Liver (tissue), 9 donors: ENCODE measurements around the gene MAMDC4. TPM values are rescaled to one million over a fixed set of nuclear protein-coding genes. Genes with fewer than 3 reads are reported as not detected.
"Not testable (repeated sequence)": the region's sequence is repeated elsewhere in the genome, so short reads cannot be mapped to it uniquely, and the experiment has no call there.

ENCODE experiments used
- DNase-seq: peaks from one replicate; pipeline ENCODE4 v3.0.0-alpha.2; 2017; ENCODE audit warnings: low spot score
- H3K27ac ChIP-seq, 2 donors: one replicate each; pipeline ENCODE4 v1.7.0; 2013; ENCODE audit warnings: inconsistent platforms in 2 of 2, low read length in 2 of 2, control low read depth in 1 of 2, low read depth in 1 of 2, mild to moderate bottlenecking in 1 of 2
- H3K27me3 ChIP-seq, 4 donors: one replicate each; pipeline versions ENCODE4 v1.6.1 to v1.7.0; 2013; ENCODE audit warnings: low read length in 3 of 4, inconsistent platforms in 1 of 4, mild to moderate bottlenecking in 1 of 4, moderate library complexity in 1 of 4; ENCODE audit not compliant: control insufficient read depth in 4 of 4, insufficient read depth in 4 of 4
- H3K36me3 ChIP-seq, 4 donors: one replicate each; pipeline versions ENCODE4 v1.6.1 to v1.7.0; 2013; ENCODE audit warnings: low read length in 3 of 4, mild to moderate bottlenecking in 3 of 4, low read depth in 1 of 4, moderate library complexity in 1 of 4; ENCODE audit not compliant: control insufficient read depth in 4 of 4, insufficient read depth in 3 of 4
- H3K4me1 ChIP-seq, 4 donors: one replicate each; pipeline versions ENCODE4 v1.6.1 to v1.7.0; 2013; ENCODE audit warnings: low read length in 3 of 4, mild to moderate bottlenecking in 3 of 4, moderate library complexity in 1 of 4; ENCODE audit not compliant: control insufficient read depth in 4 of 4, insufficient read depth in 4 of 4
- H3K4me3 ChIP-seq, 3 donors: one replicate each; pipeline versions ENCODE4 v1.6.1 to v1.7.0; 2013; ENCODE audit warnings: low read length in 3 of 3, control low read depth in 1 of 3, low read depth in 1 of 3, mild to moderate bottlenecking in 1 of 3
- H3K9ac ChIP-seq, 2 donors: one replicate each; pipeline ENCODE4 v1.7.0; 2013; ENCODE audit warnings: low read length in 2 of 2, mild to moderate bottlenecking in 2 of 2, moderate library complexity in 2 of 2, control low read depth in 1 of 2, low read depth in 1 of 2
- H3K9me3 ChIP-seq, 4 donors: one replicate each; pipeline versions ENCODE4 v1.6.1 to v1.7.0; 2013; ENCODE audit warnings: low read length in 3 of 4; ENCODE audit not compliant: control insufficient read depth in 4 of 4
- EGR1 ChIP-seq, 2 donors: IDR thresholded peaks; 2 replicates each; pipeline ENCODE4 v1.6.1; 2016 to 2018; ENCODE audit warnings: antibody characterized with exemption in 2 of 2, low read depth in 2 of 2
- FOXA2 ChIP-seq: IDR thresholded peaks from 2 replicates; pipeline ENCODE4 v1.6.1; 2016; ENCODE audit warnings: antibody characterized with exemption
- GABPA ChIP-seq, 2 donors: IDR thresholded peaks in 1 of 2; conservative IDR thresholded peaks in 1 of 2; 2 replicates each; pipeline ENCODE4 v1.6.1; 2016; ENCODE audit warnings: antibody characterized with exemption in 2 of 2, mild to moderate bottlenecking in 1 of 2, moderate library complexity in 1 of 2
- HNF4A ChIP-seq, 2 donors: conservative IDR thresholded peaks; 2 replicates each; pipeline ENCODE4 v1.6.1; 2016; ENCODE audit warnings: antibody characterized with exemption in 2 of 2, mild to moderate bottlenecking in 2 of 2
- HNF4G ChIP-seq: IDR thresholded peaks from 2 replicates; pipeline ENCODE4 v1.6.1; 2016; ENCODE audit warnings: antibody characterized with exemption
- JUND ChIP-seq, 2 donors: IDR thresholded peaks; 2 replicates each; pipeline ENCODE4 v1.6.1; 2016; ENCODE audit warnings: antibody characterized with exemption in 2 of 2
- MAX ChIP-seq: IDR thresholded peaks from 2 replicates; pipeline ENCODE4 v1.6.1; 2016; ENCODE audit warnings: antibody characterized with exemption
- NR2F2 ChIP-seq: IDR thresholded peaks from 2 replicates; pipeline ENCODE4 v1.6.1; 2016; ENCODE audit warnings: antibody characterized with exemption
- RAD21 ChIP-seq, 2 donors: IDR thresholded peaks; 2 replicates each; pipeline ENCODE4 v1.6.1; 2016; ENCODE audit warnings: antibody characterized with exemption in 2 of 2, mild to moderate bottlenecking in 2 of 2
- REST ChIP-seq: IDR thresholded peaks from 2 replicates; pipeline ENCODE4 v1.6.1; 2016; ENCODE audit warnings: antibody characterized with exemption, mild to moderate bottlenecking
- RXRA ChIP-seq, 2 donors: IDR thresholded peaks; 2 replicates each; pipeline ENCODE4 v1.6.1; 2017 to 2018; ENCODE audit warnings: antibody characterized with exemption in 2 of 2, mild to moderate bottlenecking in 1 of 2
- SP1 ChIP-seq: IDR thresholded peaks from 2 replicates; pipeline ENCODE4 v1.6.1; 2018; ENCODE audit warnings: antibody characterized with exemption, mild to moderate bottlenecking
- YY1 ChIP-seq: IDR thresholded peaks from 2 replicates; pipeline ENCODE4 v1.6.1; 2016; ENCODE audit warnings: antibody characterized with exemption, mild to moderate bottlenecking
- WGBS: extraction: QIAGEN DNeasy Blood & Tissue Kit; methylation state at CpG from one replicate; pipeline ENCODE4 v1.1.7; 2013; 5-methylcytosine and 5-hydroxymethylcytosine counted together
- polyA plus RNA-seq, 2 donors: library from polyadenylated mRNA; stranded (reverse) in 1 of 2; unstranded in 1 of 2; fragments of 200-250 nt in 1 of 2; fragments of >200 nt in 1 of 2; fragmentation: Nextera tagmentation in 1 of 2; extraction: Ambion mirVana in 1 of 2; gene quantifications; one replicate each; pipeline versions ENCODE4 v1.2.1 to v1.2.3, GENCODE V29; 2013 to 2015
- total RNA-seq, 2 donors: library from RNA; depleted of rRNA; stranded (reverse); fragments of >200 nt; gene quantifications; one replicate each; pipeline ENCODE4 v1.2.3, GENCODE V29; 2014
- TF ChIP-seq, protein P1 (sequence below): fragments of 150-350 bp; IDR thresholded peaks from 2 replicates; pipeline ENCODE4 v1.5.1; 2017; ENCODE audit warnings: improper control_type of control experiment, low read depth, low read length; ENCODE audit not compliant: missing input control
- TF ChIP-seq, protein P2 (sequence below): IDR thresholded peaks from 2 replicates; pipeline ENCODE4 v1.6.1; 2016; ENCODE audit warnings: antibody characterized with exemption
- donor health status: healthy.
- donor health status: healthy.
- donor health status: healthy.
- donor health status: healthy.
- donor health status: healthy.

MAMDC4 gene
- total RNA-seq, result 1 to 10 TPM; 4.0 to 8.1 TPM
- 1 to 10 TPM; 2.4 to 3.9 TPM for polyA plus RNA-seq

DNA sequence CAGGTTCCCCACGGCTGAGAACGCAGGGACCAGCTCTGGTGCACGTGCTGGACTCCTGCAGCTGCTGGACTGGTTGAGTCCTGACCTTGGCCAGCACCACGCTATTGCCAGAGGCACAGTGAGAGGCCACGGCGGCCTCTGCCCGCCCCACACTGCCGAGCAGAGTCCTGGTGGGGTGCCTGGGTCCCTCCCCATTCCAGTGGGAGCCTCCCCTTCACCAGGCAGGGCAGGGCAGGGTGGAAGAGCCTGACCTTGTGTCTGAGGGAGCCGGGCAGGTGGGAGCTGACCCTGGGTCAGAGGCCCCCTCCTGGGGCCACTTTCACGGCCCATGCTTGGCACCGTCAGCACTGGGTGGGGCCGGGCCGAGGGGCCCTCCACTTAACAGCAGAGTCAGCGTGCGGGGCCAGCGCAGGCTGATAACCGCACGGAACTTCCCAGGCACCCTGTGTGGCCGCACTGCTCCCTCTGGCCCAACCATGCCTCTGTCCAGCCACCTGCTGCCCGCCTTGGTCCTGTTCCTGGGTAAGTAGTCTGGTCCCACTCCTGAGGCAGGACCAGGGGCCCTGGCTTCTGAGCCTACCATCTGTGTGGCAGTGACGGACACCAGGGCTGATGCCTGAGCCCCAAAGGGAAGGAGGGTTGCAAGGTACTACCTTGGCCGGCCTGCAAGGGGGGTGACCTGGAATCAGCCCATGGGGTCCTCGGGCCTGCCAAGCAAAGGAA, at the start of gene MAMDC4:
MAMDC4 (plus strand) TSS at position 406 of the 723 bp plus-strand sequence; CDS start at position 477, 71 bp downstream.
- Histone ChIP-seq H3K4me1 (peaks cover 20 to 57% (median 37%) of the 10 kb centered on the region in 4 donors), H3K4me3 (peak within 1 kb of the TSS in 1 of 3 donors; percentile 14), H3K36me3 (peaks cover 0 to 4% (median 0%) of the 10 kb centered on the region in 4 donors), H3K9ac (peak within 1 kb of the TSS; percentile 9 to 21), H3K9me3 (no peaks in the 10 kb centered on the region), H3K27ac (peak within 1 kb of the TSS; percentile 77 to 83), H3K27me3 (no peaks in the 10 kb centered on the region)
- TF ChIP-seq YY1, result peak; percentile 69
- no peak for TF ChIP-seq FOXA2
- peak; percentile 41 to 53 for TF ChIP-seq RAD21 (IDR thresholded peaks at IDR 0.05)
- peak; percentile 80 to 95 for TF ChIP-seq RXRA (IDR thresholded peaks at IDR 0.05)
- TF ChIP-seq SP1, result peak; percentile 83
- TF ChIP-seq GABPA (IDR thresholded peaks at IDR 0.05 in 1 of 2, conservative IDR thresholded peaks at IDR 0.05 in 1 of 2), result no peak
- TF ChIP-seq, protein P1, sequence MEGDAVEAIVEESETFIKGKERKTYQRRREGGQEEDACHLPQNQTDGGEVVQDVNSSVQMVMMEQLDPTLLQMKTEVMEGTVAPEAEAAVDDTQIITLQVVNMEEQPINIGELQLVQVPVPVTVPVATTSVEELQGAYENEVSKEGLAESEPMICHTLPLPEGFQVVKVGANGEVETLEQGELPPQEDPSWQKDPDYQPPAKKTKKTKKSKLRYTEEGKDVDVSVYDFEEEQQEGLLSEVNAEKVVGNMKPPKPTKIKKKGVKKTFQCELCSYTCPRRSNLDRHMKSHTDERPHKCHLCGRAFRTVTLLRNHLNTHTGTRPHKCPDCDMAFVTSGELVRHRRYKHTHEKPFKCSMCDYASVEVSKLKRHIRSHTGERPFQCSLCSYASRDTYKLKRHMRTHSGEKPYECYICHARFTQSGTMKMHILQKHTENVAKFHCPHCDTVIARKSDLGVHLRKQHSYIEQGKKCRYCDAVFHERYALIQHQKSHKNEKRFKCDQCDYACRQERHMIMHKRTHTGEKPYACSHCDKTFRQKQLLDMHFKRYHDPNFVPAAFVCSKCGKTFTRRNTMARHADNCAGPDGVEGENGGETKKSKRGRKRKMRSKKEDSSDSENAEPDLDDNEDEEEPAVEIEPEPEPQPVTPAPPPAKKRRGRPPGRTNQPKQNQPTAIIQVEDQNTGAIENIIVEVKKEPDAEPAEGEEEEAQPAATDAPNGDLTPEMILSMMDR, result no peak
- no peak for TF ChIP-seq JUND (IDR thresholded peaks at IDR 0.05)
- TF ChIP-seq, protein P2, sequence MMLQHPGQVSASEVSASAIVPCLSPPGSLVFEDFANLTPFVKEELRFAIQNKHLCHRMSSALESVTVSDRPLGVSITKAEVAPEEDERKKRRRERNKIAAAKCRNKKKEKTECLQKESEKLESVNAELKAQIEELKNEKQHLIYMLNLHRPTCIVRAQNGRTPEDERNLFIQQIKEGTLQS, result no peak
- peak; percentile 87 to 92 for TF ChIP-seq HNF4A (conservative IDR thresholded peaks at IDR 0.05)
- TF ChIP-seq HNF4G, result peak; percentile 30
- peak; percentile 74 for TF ChIP-seq REST
- no peak for TF ChIP-seq MAX
- no peak for TF ChIP-seq EGR1 (IDR thresholded peaks at IDR 0.05; ENCODE audit: low read depth in 2 of 2)
- no peak for TF ChIP-seq NR2F2
- WGBS, result 46% methylated on average over 23 of the region's 23 CpGs
- no peak for DNase-seq

DNA sequence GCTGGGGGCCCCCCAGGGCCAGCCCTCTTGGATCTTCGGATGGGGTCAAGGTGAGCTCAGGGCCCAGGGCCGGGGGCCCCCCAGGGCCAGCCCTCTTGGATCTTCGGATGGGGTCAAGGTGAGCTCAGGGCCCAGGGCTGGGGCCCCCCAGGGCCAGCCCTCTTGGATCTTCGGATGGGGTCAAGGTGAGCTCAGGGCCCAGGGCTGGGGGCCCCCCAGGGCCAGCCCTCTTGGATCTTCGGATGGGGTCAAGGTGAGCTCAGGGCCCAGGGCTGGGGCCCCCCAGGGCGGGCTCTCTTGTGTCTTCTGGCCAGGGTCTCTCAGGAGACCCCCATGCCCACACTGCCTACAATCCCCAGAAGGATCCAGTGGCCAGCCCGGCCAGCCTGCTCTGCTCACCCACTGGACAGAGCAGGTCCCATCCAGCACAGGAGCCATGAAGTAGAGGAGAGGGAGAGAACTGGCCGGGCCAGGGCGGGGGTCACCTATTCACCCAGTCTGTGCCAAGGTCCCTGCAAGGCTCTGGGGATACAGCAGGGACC, 49.1 kb upstream of the MAMDC4 start:
- H3K27ac ChIP-seq, DNase-seq, H3K27me3 ChIP-seq, H3K36me3 ChIP-seq, H3K9ac ChIP-seq, H3K9me3 ChIP-seq, H3K4me3 ChIP-seq: not testable (repeated sequence)
- H3K4me1 ChIP-seq, result peaks cover 16 to 37% (median 32%) of the 10 kb centered on the region in 4 donors
- 93% methylated on average over 8 of the region's 9 CpGs for WGBS
